HepG2 (cell line): ENCODE results near the gene COMT. TPM values are rescaled to one million over a fixed set of nuclear protein-coding genes. Genes with fewer than 3 reads are reported as not detected.

Source experiments
- ASH2L ChIP-seq: fragments of 300-600, 200-600 bp; sonication (generic); IDR thresholded peaks from 2 replicates; pipeline ENCODE4 v1.7.0; 2017; ENCODE audit warnings: low read depth, mild to moderate bottlenecking, moderate library complexity, mixed read lengths, low read length; ENCODE audit not compliant: insufficient read length
- ATRX ChIP-seq: sonication (generic); formaldehyde crosslinking; IDR thresholded peaks from 2 replicates; pipeline ENCODE4 v1.4.0; 2020; ENCODE audit warnings: missing genetic modification reagents, borderline replicate concordance
- CHCHD3 ChIP-seq: sonication (generic); formaldehyde crosslinking; IDR thresholded peaks from 2 replicates; pipeline ENCODE4 v1.8.0; 2022; ENCODE audit warnings: mild to moderate bottlenecking, missing genetic modification reagents, moderate library complexity
- ETS1 ChIP-seq: sonication (generic); formaldehyde crosslinking; IDR thresholded peaks from 2 replicates; pipeline ENCODE4 v1.4.0; 2020; ENCODE audit warnings: missing genetic modification reagents
- KLF6 ChIP-seq: IDR thresholded peaks from 2 replicates; pipeline ENCODE4 v1.8.0; 2016; ENCODE audit warnings: missing biosample characterization, missing genetic modification reagents
- MTF2 ChIP-seq: sonication (generic); formaldehyde crosslinking; IDR thresholded peaks from 2 replicates; pipeline ENCODE4 v1.5.0; 2020; ENCODE audit warnings: missing genetic modification reagents, borderline replicate concordance
- NFAT5 ChIP-seq: sonication (generic); formaldehyde crosslinking; IDR thresholded peaks from 2 replicates; pipeline ENCODE4 v1.4.0; 2020; ENCODE audit warnings: missing genetic modification reagents
- ZFX ChIP-seq: sonication (generic); formaldehyde crosslinking; IDR thresholded peaks from 2 replicates; pipeline ENCODE4 v1.4.0; 2020; ENCODE audit warnings: mild to moderate bottlenecking, low read depth, missing genetic modification reagents, moderate library complexity
- ZNF138 ChIP-seq: sonication (generic); formaldehyde crosslinking; IDR thresholded peaks from 2 replicates; pipeline ENCODE4 v1.5.0; 2020; ENCODE audit warnings: mild to moderate bottlenecking, low read depth, missing genetic modification reagents
- ZNF639 ChIP-seq: conservative IDR thresholded peaks from 2 replicates; pipeline ENCODE4 v1.6.1; 2018; ENCODE audit warnings: missing genetic modification reagents
- ZNF674 ChIP-seq: sonication (generic); formaldehyde crosslinking; IDR thresholded peaks from 2 replicates; pipeline ENCODE4 v1.5.0; 2020; ENCODE audit warnings: low read depth, mild to moderate bottlenecking, missing genetic modification reagents
- ZNF687 ChIP-seq: sonication (generic); formaldehyde crosslinking; IDR thresholded peaks from 2 replicates; pipeline ENCODE4 v1.5.1; 2020; ENCODE audit warnings: mild to moderate bottlenecking, missing genetic modification reagents, moderate library complexity
- ZNF790 ChIP-seq: sonication (generic); formaldehyde crosslinking; IDR thresholded peaks from 2 replicates; pipeline ENCODE4 v1.8.0; 2022; ENCODE audit warnings: missing genetic modification reagents, mild to moderate bottlenecking, borderline replicate concordance
- polyA plus RNA-seq, 8 experiments: library from polyadenylated mRNA; depleted of rRNA in 3 of 8; stranded (reverse) in 7 of 8; unstranded in 1 of 8; fragments of >200 nt; fragmentation: Illumina TruSeq in 4 of 8; extraction: Trizol in 4 of 8; gene quantifications; 2 replicates each; pipeline versions ENCODE4 v1.2.1 to v1.2.3, GENCODE V29; 2011 to 2016; ENCODE audit warnings: low read depth in 4 of 8, missing spikeins in 1 of 8, mixed read lengths in 1 of 8; ENCODE audit not compliant: insufficient read depth in 1 of 8
- total RNA-seq, 5 experiments: library from RNA; depleted of rRNA; stranded (reverse); fragments of >200 nt; fragmentation: Illumina TruSeq; extraction: Trizol; gene quantifications; 2 replicates each; pipeline ENCODE4 v1.2.3, GENCODE V29; 2016; ENCODE audit warnings: low read depth in 1 of 5

COMT gene
- total and polyA plus RNA-seq, 2 of the 13 experiments (the other 11 are each of a cell fraction or from before 2014, with no cell fraction given): 156 to 162 TPM

DNA sequence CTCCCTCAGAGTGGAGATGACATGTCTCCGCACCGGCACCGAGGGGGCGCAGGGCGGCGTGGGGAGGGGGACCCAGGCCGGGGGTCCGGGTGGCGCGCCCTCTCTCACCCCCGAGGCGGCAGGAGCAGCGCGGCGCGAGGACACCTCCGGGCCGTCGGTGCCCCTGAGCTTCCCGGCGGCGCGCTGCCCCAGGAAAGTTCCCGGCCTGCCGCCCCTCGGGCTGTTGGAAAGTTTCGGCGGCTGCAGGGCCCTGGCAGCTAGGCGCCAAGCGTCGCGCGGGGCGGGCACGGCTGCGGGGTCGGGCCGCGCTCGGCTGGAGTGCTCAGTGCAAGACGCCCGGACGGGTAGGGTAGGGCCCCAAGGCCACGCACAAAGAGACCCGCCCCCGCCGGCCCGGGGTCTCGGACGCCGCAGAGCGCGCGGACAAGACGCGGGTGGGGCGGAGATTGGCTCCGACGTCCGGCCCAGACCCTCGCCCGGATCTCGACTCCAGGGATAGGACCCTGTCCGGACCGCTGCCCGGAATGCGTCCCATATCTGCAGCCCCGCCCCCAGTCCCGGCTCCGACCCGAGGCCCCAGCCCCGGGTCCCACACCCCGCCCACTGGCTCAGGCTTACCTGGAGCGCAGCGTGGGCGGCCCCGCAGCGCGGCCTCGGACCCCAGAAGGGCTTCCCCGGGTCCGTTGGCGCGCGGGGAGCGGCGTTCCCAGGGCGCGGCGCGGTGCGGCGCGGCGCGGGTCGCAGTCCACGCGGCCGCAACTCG is 74.6 kb downstream of the COMT start (continued):
- TF ChIP-seq ZNF687 (CRISPR knock-in tag) (peak; percentile 47), ZNF674 (CRISPR knock-in tag) (0 out of 2 replicates have a peak, but pooled peaks have one; percentile 16), ZNF138 (CRISPR knock-in tag) (no peak), ATRX (no peak), NFAT5 (0 out of 2 replicates have a peak, but pooled peaks have one; percentile 43), ASH2L (peak; percentile 21), ZFX (CRISPR knock-in tag) (peak; percentile 49; the same call in 1 of the 2 replicates), ZNF790 (CRISPR knock-in tag) (no peak), ETS1 (peak; percentile 63; the same call in 1 of the 2 replicates), KLF6 (0 out of 2 replicates have a peak, but pooled peaks have one; percentile 5), ZNF639 (CRISPR knock-in tag) (no peak), MTF2 (CRISPR knock-in tag) (0 out of 2 replicates have a peak, but pooled peaks have one; percentile 40), CHCHD3 (CRISPR knock-in tag) (0 out of 2 replicates have a peak, but pooled peaks have one; percentile 9)
